T-helper 2 cell treated with Interferon-gamma antibody and Interleukin-4, amounts not matched to agents 5 μg/mL and 100 μg/mL, for 36 hours (primary cell): ENCODE data around the gene ENO2.

Source experiments
- DNase-seq: peaks from one replicate; pipeline ENCODE4 v3.0.0; 2021; ENCODE audit warnings: low spot score
- H3K27ac Mint-ChIP-seq: one replicate; pipeline ENCODE4 v1.8.0; 2021; ENCODE audit warnings: mild to moderate bottlenecking, mixed read lengths
- H3K27me3 Mint-ChIP-seq: one replicate; pipeline ENCODE4 v1.8.0; 2021; ENCODE audit warnings: low read depth, mixed read lengths
- H3K36me3 Mint-ChIP-seq: one replicate; pipeline ENCODE4 v1.8.0; 2021; ENCODE audit warnings: low read depth, mixed read lengths
- H3K4me1 Mint-ChIP-seq: one replicate; pipeline ENCODE4 v1.8.0; 2021; ENCODE audit warnings: low read depth, mixed read lengths
- H3K4me3 Mint-ChIP-seq: one replicate; pipeline ENCODE4 v1.8.0; 2022; ENCODE audit warnings: mild to moderate bottlenecking, moderate library complexity, mixed read lengths
- H3K9me3 Mint-ChIP-seq: one replicate; pipeline ENCODE4 v1.8.0; 2021; ENCODE audit warnings: mixed read lengths

Gene ENO2

GRCh38 chr12:6914947-6915788, 788 bp downstream of the ENO2 start:
- Mint-ChIP-seq H3K27ac (peak overlapping the region; percentile 88), H3K27me3 (no peaks in the 10 kb centered on the region), H3K4me3 (peak overlapping the region; percentile 95), H3K36me3 (peaks cover 34% of the 10 kb centered on the region), H3K4me1 (peaks cover 28% of the 10 kb centered on the region), H3K9me3 (no peaks in the 10 kb centered on the region)
- DNase-seq: no peak

- peak overlapping the region; percentile 95 for H3K4me3 Mint-ChIP-seq
- DNase-seq: no peak
- H3K36me3 Mint-ChIP-seq: peaks cover 34% of the 10 kb centered on the region
- no peaks in the 10 kb centered on the region for H3K9me3 Mint-ChIP-seq
- H3K4me1 Mint-ChIP-seq: peaks cover 28% of the 10 kb centered on the region
- no peaks in the 10 kb centered on the region for H3K27me3 Mint-ChIP-seq
- peak overlapping the region; percentile 75 for H3K27ac Mint-ChIP-seq
Observed at GRCh38 chr12:6915789-6916285, 1.5 kb downstream of the ENO2 start.

GRCh38 chr12:6916426-6917200, 2.2 kb downstream of the ENO2 start:
- Mint-ChIP-seq H3K27me3 (no peaks in the 10 kb centered on the region), H3K4me3 (peak overlapping the region; percentile 95), H3K36me3 (peaks cover 41% of the 10 kb centered on the region), H3K27ac (no peak overlapping the region), H3K9me3 (no peaks in the 10 kb centered on the region), H3K4me1 (peaks cover 28% of the 10 kb centered on the region)
- DNase-seq: no peak

- H3K27ac Mint-ChIP-seq: no peak overlapping the region
- DNase-seq: no peak
- H3K27me3 Mint-ChIP-seq: no peaks in the 10 kb centered on the region
- no peak overlapping the region for H3K4me3 Mint-ChIP-seq
- H3K9me3 Mint-ChIP-seq: no peaks in the 10 kb centered on the region
- H3K36me3 Mint-ChIP-seq: peaks cover 50% of the 10 kb centered on the region
- peaks cover 27% of the 10 kb centered on the region for H3K4me1 Mint-ChIP-seq
Observed at GRCh38 chr12:6917491-6918231, 3.3 kb downstream of the ENO2 start.

- Mint-ChIP-seq H3K4me3 (no peak overlapping the region), H3K27me3 (no peaks in the 10 kb centered on the region), H3K4me1 (peaks cover 28% of the 10 kb centered on the region), H3K9me3 (no peaks in the 10 kb centered on the region), H3K36me3 (peaks cover 57% of the 10 kb centered on the region), H3K27ac (peak overlapping the region; percentile 9)
- DNase-seq: no peak
Observed at GRCh38 chr12:6919588-6919987, 5.2 kb downstream of the ENO2 start.

- no peaks in the 10 kb centered on the region for H3K27me3 Mint-ChIP-seq
- DNase-seq: no peak
- peaks cover 47% of the 10 kb centered on the region for H3K36me3 Mint-ChIP-seq
- H3K27ac Mint-ChIP-seq: no peak overlapping the region
- no peak overlapping the region for H3K4me3 Mint-ChIP-seq
- H3K4me1 Mint-ChIP-seq: peaks cover 25% of the 10 kb centered on the region
- H3K9me3 Mint-ChIP-seq: no peaks in the 10 kb centered on the region
Observed at GRCh38 chr12:6921539-6921938, 7.2 kb downstream of the ENO2 start.

GRCh38 chr12:6921996-6922946, 7.9 kb downstream of the ENO2 start:
- Mint-ChIP-seq H3K27me3 (no peaks in the 10 kb centered on the region), H3K4me1 (peaks cover 25% of the 10 kb centered on the region), H3K4me3 (no peak overlapping the region), H3K27ac (peak overlapping the region; percentile 31), H3K9me3 (no peaks in the 10 kb centered on the region), H3K36me3 (peaks cover 41% of the 10 kb centered on the region)
- no peak for DNase-seq

- Mint-ChIP-seq H3K27me3 (no peaks in the 10 kb centered on the region), H3K4me3 (no peak overlapping the region), H3K9me3 (no peaks in the 10 kb centered on the region)
Observed at GRCh38 chr12:6923003-6923732, 8.8 kb downstream of the ENO2 start.

GRCh38 chr12:6923851-6924250, 9.5 kb downstream of the ENO2 start:
- no peaks in the 10 kb centered on the region for H3K27me3 Mint-ChIP-seq
- peak overlapping the region; percentile 52 for H3K27ac Mint-ChIP-seq
- peaks cover 29% of the 10 kb centered on the region for H3K4me1 Mint-ChIP-seq
- no peaks in the 10 kb centered on the region for H3K9me3 Mint-ChIP-seq
- DNase-seq: no peak
- H3K4me3 Mint-ChIP-seq: no peak overlapping the region
- H3K36me3 Mint-ChIP-seq: peaks cover 38% of the 10 kb centered on the region

More at GRCh38 chr12:6923003-6923732, 8.8 kb downstream of the ENO2 start:
- peak overlapping the region; percentile 52 for H3K27ac Mint-ChIP-seq
- H3K36me3 Mint-ChIP-seq: peaks cover 35% of the 10 kb centered on the region
- H3K4me1 Mint-ChIP-seq: peaks cover 25% of the 10 kb centered on the region
- DNase-seq: no peak

GRCh38 chr12:6925239-6925539, 10.8 kb downstream of the ENO2 start:
- Mint-ChIP-seq H3K4me3 (no peak overlapping the region), H3K9me3 (no peaks in the 10 kb centered on the region), H3K36me3 (peaks cover 25% of the 10 kb centered on the region), H3K4me1 (peaks cover 35% of the 10 kb centered on the region), H3K27me3 (no peaks in the 10 kb centered on the region), H3K27ac (no peak overlapping the region)
- DNase-seq: no peak

GRCh38 chr12:6925540-6926279, 11.3 kb downstream of the ENO2 start:
- DNase-seq: no peak
- Mint-ChIP-seq H3K36me3 (peaks cover 25% of the 10 kb centered on the region), H3K4me1 (peaks cover 37% of the 10 kb centered on the region), H3K27ac (no peak overlapping the region), H3K27me3 (no peaks in the 10 kb centered on the region), H3K4me3 (peak overlapping the region; percentile 85), H3K9me3 (no peaks in the 10 kb centered on the region)

GRCh38 chr12:6927379-6928021, 13.1 kb downstream of the ENO2 start, which contains the start of gene ATN1:
Gene ATN1, plus strand, starts transcription at chr12:6927959. Its CDS starts 6,043 bp downstream, at chr12:6934002.
- Mint-ChIP-seq H3K36me3 (peaks cover 12% of the 10 kb centered on the region), H3K9me3 (no peaks in the 10 kb centered on the region), H3K27me3 (no peaks in the 10 kb centered on the region), H3K27ac (peak within 1 kb of the TSS; percentile 87), H3K4me3 (peak within 1 kb of the TSS; percentile 90), H3K4me1 (peaks cover 49% of the 10 kb centered on the region)
- DNase-seq: peak; percentile 37
